Suprapubic skin (tissue), 4 donors: ENCODE data around the gene NOC3L. TPM values are rescaled to one million over a fixed set of nuclear protein-coding genes. Genes with fewer than 3 reads are reported as not detected.

Experiments
- DNase-seq, 2 donors: peaks; one replicate each; pipeline ENCODE4 v3.0.0-alpha.2; 2019; ENCODE audit warnings: low spot score in 2 of 2
- H3K27ac ChIP-seq: fragments of 200-600 bp; sonication (generic); one replicate; pipeline ENCODE4 v1.5.1; 2019
- H3K27me3 ChIP-seq: fragments of 200-600 bp; sonication (generic); one replicate; pipeline ENCODE4 v1.5.1; 2019
- H3K36me3 ChIP-seq: fragments of 200-600 bp; sonication (generic); one replicate; pipeline ENCODE4 v1.5.1; 2019
- H3K4me1 ChIP-seq: fragments of 200-600 bp; sonication (generic); one replicate; pipeline ENCODE4 v1.5.1; 2019
- H3K4me3 ChIP-seq: fragments of 200-600 bp; sonication (generic); one replicate; pipeline ENCODE4 v1.5.1; 2019; ENCODE audit warnings: mild to moderate bottlenecking
- H3K9me3 ChIP-seq: fragments of 200-600 bp; sonication (generic); one replicate; pipeline ENCODE4 v1.5.1; 2019
- CTCF ChIP-seq, 2 donors: fragments of 200-600 bp in 1 of 2; fragments of 450-650 bp in 1 of 2; sonication (generic) in 1 of 2; IDR thresholded peaks; one replicate each; pipeline ENCODE4 v1.5.1; 2016 to 2019; ENCODE audit warnings: antibody characterized with exemption in 2 of 2, mild to moderate bottlenecking in 1 of 2, moderate library complexity in 1 of 2
- EP300 ChIP-seq: sonication (generic); formaldehyde crosslinking; IDR thresholded peaks from one replicate; pipeline ENCODE4 v1.6.1; 2017; ENCODE audit warnings: antibody characterized with exemption
- POLR2A ChIP-seq, 2 donors: fragments of 450-650 bp; IDR thresholded peaks; one replicate each; pipeline ENCODE4 v1.6.1; 2017; ENCODE audit warnings: antibody characterized with exemption in 2 of 2, mild to moderate bottlenecking in 2 of 2, moderate library complexity in 2 of 2
- POLR2AphosphoS5 ChIP-seq, 3 donors: sonication (generic); formaldehyde crosslinking; IDR thresholded peaks; one replicate each; pipeline ENCODE4 v1.6.1; 2017; ENCODE audit warnings: antibody characterized with exemption in 3 of 3
- WGBS: methylation state at CpG from one replicate; pipeline ENCODE4 v1.1.5; 2018; 5-methylcytosine and 5-hydroxymethylcytosine counted together
- total RNA-seq, 4 donors: library from RNA; depleted of rRNA; stranded (reverse); fragments of >200 nt; gene quantifications; one replicate each; pipeline ENCODE4 v1.1.0, GENCODE V29; 2016

NOC3L gene
- total RNA-seq, 4 donors from 2014 or later, result 10.0 to 25.3 (median 12.8) TPM

DNA sequence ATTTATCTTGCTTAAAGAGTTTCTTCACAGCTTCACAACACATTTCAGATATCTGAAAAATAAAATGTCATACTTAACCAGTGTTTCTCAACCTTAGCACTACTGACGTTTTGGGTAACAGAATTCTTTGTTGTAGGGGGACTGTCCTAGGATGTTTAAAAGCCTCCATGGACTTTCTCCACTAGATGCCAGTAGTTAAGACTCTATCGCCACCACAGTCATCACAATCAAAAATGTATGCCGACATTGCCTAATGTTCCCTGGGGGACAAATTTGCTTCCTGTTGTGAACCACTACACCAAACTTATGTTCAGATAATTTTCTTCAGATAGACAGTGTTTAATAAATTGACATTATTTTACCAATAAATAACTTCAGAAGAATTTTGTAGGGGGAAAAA is 13.4 kb downstream of the NOC3L start:
- no peaks in the 10 kb centered on the region for H3K4me1 ChIP-seq
- no peaks in the 10 kb centered on the region for H3K9me3 ChIP-seq
- no peak for TF ChIP-seq POLR2A (IDR thresholded peaks at IDR 0.05)
- TF ChIP-seq CTCF (IDR thresholded peaks at IDR 0.05), result no peak
- no peak for TF ChIP-seq EP300
- no peak for TF ChIP-seq POLR2AphosphoS5 (IDR thresholded peaks at IDR 0.05)
- no peak for DNase-seq
- no peaks in the 10 kb centered on the region for H3K27me3 ChIP-seq
- peaks cover 63% of the 10 kb centered on the region for H3K36me3 ChIP-seq
- no peak overlapping the region for H3K4me3 ChIP-seq
- H3K27ac ChIP-seq, result no peak overlapping the region
- 60% methylated on average over 3 of the region's 3 CpGs for WGBS

DNA sequence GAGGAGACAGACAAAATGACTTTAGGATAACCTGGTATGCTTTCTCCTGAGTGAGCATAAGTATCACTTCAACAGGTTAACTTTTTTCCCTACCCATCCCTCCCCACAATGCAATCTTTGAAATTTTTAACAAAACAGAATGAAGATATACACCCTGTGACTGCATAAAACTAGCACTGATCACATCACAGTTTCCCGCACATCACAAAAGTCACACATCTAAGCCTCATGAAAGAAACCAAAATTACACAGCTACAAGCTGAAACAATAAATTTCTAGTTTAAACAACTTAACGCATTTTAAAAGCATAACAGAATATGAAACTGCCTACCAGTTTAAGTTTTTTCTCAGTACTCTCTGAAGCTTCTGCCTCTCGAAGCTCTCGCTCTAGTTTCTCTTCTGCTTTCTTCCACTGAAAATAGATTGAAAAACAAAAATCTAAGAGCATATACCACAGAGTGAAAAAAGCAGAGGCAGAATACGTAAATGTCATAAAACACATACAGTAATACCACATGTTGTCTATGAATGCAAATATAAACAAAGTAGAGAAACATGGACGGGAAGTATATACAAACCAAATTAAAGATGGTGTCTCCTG is 18.1 kb downstream of the NOC3L start:
- no peaks in the 10 kb centered on the region for H3K4me1 ChIP-seq
- H3K27ac ChIP-seq, result no peak overlapping the region
- no peak for DNase-seq
- H3K4me3 ChIP-seq, result no peak overlapping the region
- H3K27me3 ChIP-seq, result no peaks in the 10 kb centered on the region
- TF ChIP-seq EP300 (no peak), CTCF (IDR thresholded peaks at IDR 0.05) (no peak), POLR2AphosphoS5 (IDR thresholded peaks at IDR 0.05) (no peak), POLR2A (IDR thresholded peaks at IDR 0.05) (no peak)
- H3K36me3 ChIP-seq, result peaks cover 58% of the 10 kb centered on the region
- H3K9me3 ChIP-seq, result no peaks in the 10 kb centered on the region
- WGBS, result 92% methylated on average over 6 of the region's 6 CpGs

DNA sequence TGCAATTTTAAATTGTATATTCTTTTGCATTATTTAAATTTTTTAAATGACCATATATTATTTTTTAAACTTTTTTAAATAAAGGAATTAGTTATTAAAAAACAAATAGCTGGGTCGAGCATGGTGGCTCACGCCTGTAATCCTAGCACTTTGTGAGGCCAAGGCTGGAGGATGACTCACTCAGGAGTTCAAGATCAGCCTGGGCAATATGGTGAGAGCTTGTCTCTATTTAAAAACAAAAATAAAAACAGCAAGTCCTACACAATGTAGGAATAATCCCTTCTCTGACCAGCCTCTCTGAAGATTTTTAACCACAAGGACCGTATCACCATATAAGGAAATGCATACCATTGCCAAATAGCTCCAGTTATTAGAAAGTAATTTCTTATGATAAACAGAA is 19.6 kb downstream of the NOC3L start:
- Histone ChIP-seq H3K36me3 (peaks cover 65% of the 10 kb centered on the region), H3K27ac (no peak overlapping the region), H3K9me3 (no peaks in the 10 kb centered on the region), H3K27me3 (no peaks in the 10 kb centered on the region), H3K4me1 (no peaks in the 10 kb centered on the region), H3K4me3 (no peak overlapping the region)
- 93% methylated on average over 3 of the region's 3 CpGs for WGBS
- DNase-seq, result no peak
- TF ChIP-seq EP300, result no peak
- no peak for TF ChIP-seq POLR2A (IDR thresholded peaks at IDR 0.05)
- TF ChIP-seq CTCF (IDR thresholded peaks at IDR 0.05), result no peak
- TF ChIP-seq POLR2AphosphoS5 (IDR thresholded peaks at IDR 0.05), result no peak

GRCh38 chr10:94334857-94335256 is 27.9 kb downstream of the NOC3L start:
- H3K4me1 ChIP-seq, result no peaks in the 10 kb centered on the region
- no peak overlapping the region for H3K27ac ChIP-seq
- WGBS, result 96% methylated on average over 3 of the region's 3 CpGs
- no peak overlapping the region for H3K4me3 ChIP-seq
- H3K36me3 ChIP-seq, result peaks cover 92% of the 10 kb centered on the region
- no peak for DNase-seq
- TF ChIP-seq POLR2AphosphoS5 (IDR thresholded peaks at IDR 0.05) (no peak), CTCF (IDR thresholded peaks at IDR 0.05) (no peak), EP300 (no peak)
- no peaks in the 10 kb centered on the region for H3K27me3 ChIP-seq
- no peaks in the 10 kb centered on the region for H3K9me3 ChIP-seq

GRCh38 chr10:94333051-94333450 is 29.7 kb downstream of the NOC3L start:
- TF ChIP-seq EP300, result no peak
- TF ChIP-seq POLR2A (IDR thresholded peaks at IDR 0.05), result no peak
- no peak for TF ChIP-seq POLR2AphosphoS5 (IDR thresholded peaks at IDR 0.05)
- TF ChIP-seq CTCF (IDR thresholded peaks at IDR 0.05), result no peak
- DNase-seq, result no peak
- 94% methylated on average over 2 of the region's 2 CpGs for WGBS
- Histone ChIP-seq H3K4me1 (no peaks in the 10 kb centered on the region), H3K4me3 (no peak overlapping the region), H3K27me3 (no peaks in the 10 kb centered on the region), H3K9me3 (no peaks in the 10 kb centered on the region), H3K36me3 (peaks cover 82% of the 10 kb centered on the region), H3K27ac (no peak overlapping the region)
